HG02623 (cell line): ENCODE data around the gene ATP2B2.

Experiments
- ATAC-seq: cut with Tn5 transposase; IDR thresholded peaks from one replicate; pipeline ENCODE4 v1.9.1; 2021; ENCODE audit warnings: moderate library complexity; ENCODE audit not compliant: unreplicated experiment

ATP2B2 gene

DNA sequence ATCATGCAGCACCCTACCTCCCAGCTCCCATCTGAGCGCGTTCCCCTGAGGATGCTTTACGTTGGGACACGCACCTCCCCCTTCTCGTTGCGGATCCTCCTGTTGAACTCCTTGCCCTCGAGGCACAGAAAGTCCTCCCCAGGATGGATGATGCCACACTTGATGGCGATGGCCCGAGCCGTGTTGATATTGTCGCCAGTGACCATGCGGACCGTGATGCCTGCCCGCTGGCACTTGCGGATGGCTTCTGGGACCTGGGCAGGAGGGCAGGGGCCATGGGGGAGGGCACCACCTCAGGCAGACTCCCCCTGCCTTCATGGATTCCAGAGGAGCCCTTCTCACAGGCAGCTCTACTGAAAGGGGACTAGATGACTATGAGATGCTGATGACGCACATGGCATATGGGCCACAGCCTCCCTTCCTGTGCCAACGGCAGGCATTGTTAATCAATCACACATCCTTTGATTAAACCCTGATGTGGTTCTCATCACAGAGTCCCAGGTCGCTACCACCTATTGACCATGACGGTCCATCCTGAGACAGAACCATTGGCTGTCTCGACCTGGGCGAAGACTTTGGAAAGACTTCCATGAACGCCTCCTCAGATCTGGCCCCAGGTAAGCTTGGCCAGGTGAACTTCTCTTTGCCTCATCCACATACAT, 154.9 kb downstream of the ATP2B2 start:
- ATAC-seq = no peak

- ATAC-seq = no peak
These were observed 155.6 kb downstream of the ATP2B2 start for GRCh38 chr3:10349801-10350200.

GRCh38 chr3:10348404-10348721, 157.0 kb downstream of the ATP2B2 start:
- ATAC-seq = no peak

DNA sequence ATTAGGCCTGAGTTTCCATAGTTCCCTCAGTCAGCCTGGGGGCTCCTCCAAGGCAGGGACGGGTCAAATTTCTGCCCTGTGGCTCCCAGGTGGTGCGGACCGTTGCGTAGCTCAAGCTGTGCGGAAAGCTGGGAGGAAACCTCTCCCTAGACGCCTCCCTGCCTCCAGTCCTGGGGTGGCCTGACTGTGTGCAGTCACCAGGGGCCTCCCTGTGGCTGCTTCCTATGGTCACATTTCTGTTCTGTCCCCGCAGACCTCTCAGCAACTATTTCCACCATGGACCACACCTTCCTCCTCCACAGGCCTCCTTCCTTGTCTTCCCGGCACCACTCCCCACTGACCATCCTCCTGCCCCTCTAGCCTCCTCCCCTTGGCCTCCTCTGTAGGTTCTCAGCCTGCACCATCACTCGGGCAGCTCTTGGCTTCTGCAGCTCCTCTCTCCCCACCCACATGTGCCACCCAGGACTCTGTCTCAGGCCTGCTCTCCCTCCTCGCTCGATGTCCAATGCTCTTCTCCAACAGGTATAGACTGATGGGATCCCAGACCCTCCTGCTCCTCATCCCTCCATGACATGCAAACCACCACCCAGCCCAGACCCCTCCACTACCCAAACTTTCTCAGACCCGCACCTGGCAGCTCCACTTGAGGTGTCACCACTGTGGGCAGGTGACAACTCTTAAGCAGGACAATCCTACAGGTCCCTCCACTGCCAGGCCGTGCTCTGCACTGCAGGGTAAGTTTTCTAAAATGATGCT, 157.6 kb downstream of the ATP2B2 start:
- no peak for ATAC-seq

DNA sequence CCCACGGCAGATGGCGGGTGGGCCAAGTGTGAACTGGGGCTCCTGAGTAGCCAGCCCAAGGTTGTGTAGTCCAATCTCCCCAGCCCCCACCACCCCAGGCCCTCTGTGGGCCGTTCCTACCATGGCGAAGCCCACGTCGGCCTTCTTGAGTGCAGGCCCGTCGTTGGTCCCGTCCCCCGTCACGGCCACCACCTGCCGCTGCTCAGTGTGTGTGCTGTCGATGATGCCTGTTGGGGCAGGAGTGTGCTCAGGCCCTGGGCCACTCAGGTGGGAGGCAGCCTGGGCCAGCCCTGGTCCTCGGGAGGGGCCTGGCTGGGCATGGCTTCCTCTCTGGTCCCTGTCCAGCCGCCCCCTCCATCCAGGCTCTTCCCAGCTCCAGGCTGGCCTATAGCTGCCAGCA, 159.5 kb downstream of the ATP2B2 start:
- no peak for ATAC-seq

DNA sequence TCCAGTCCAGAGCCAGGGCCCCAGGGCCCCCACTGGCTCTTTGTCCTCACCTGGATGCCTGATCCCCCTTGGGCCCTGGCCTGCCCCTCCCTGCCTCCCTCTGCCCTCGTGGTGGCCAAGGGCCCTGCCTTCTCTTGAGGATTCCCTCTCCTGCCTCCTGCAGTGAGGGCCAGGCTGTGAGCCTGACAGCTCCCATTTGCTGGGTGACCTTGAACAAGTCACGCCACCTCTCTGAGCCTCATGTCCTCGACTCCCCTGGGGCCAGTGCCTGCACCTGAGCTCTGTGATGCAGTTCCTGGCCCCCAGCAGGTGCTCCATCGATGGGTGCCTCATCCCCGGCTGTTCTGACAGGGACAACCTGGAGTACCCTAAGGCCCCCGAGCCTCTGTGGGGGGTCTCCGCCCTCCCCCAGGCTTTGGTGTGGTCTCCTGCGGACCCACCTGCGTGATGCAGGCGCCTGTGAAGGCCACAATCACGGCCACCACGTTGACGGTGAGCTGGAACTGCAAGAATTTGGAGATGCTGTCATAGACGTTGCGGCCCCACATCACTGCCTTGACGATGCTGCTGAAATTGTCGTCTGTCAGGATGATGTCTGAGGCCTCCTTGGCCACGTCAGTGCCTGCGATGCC, 160.3 kb downstream of the ATP2B2 start:
- no peak for ATAC-seq

- no peak for ATAC-seq
These were observed 161.0 kb downstream of the ATP2B2 start for GRCh38 chr3:10344147-10344943.

GRCh38 chr3:10343526-10343925, 161.9 kb downstream of the ATP2B2 start:
- ATAC-seq = no peak

DNA sequence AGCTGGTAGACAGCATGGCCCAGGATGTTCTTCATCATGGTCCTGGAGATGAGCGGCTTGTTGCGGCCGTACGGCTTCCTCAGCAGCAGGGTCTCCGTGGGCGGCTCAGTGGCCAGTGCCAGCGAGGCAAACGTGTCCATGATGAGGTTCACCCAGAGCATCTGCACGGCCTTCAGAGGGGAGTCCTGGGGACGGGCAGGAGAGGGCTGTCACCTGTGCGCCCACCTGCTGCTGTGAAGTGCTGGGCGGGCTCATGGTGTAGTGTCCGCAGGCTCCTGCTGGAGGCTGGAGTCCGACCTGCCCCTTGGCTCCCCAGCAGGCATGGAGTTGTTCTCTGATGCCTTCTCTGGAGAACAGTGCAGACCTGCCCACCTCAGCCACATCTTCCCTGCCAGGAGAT, 162.6 kb downstream of the ATP2B2 start:
- no peak for ATAC-seq

DNA sequence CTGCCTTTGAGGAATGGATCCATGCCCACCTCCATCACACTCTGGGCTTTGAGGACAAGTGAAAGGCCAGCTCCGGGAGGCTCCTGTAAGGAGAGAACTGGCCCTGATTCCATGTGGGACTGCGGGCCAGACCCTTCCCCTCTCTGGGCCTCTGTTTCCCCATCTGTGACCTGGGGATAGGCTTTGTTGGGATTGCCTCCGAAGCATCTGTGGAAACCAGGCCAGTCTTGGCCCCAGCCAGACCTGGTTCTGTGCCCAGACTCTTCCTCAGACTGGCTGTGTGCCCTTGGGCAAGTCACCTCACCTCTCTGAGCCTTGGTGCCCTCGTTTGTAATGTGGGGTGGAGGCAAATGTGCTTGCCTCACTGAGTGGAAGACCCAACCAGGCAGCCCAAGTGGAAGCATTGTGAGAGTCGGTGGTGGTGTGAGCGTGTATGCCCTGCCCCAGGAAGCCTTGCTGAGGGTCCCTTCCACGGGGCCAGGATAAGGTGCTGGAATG, 163.4 kb downstream of the ATP2B2 start:
- no peak for ATAC-seq

- no peak for ATAC-seq
These were observed 164.9 kb downstream of the ATP2B2 start for GRCh38 chr3:10340476-10340875.

- ATAC-seq = no peak
These were observed 165.3 kb downstream of the ATP2B2 start for GRCh38 chr3:10340046-10340445.

- ATAC-seq = no peak
These were observed 165.9 kb downstream of the ATP2B2 start for GRCh38 chr3:10339376-10339955.

DNA sequence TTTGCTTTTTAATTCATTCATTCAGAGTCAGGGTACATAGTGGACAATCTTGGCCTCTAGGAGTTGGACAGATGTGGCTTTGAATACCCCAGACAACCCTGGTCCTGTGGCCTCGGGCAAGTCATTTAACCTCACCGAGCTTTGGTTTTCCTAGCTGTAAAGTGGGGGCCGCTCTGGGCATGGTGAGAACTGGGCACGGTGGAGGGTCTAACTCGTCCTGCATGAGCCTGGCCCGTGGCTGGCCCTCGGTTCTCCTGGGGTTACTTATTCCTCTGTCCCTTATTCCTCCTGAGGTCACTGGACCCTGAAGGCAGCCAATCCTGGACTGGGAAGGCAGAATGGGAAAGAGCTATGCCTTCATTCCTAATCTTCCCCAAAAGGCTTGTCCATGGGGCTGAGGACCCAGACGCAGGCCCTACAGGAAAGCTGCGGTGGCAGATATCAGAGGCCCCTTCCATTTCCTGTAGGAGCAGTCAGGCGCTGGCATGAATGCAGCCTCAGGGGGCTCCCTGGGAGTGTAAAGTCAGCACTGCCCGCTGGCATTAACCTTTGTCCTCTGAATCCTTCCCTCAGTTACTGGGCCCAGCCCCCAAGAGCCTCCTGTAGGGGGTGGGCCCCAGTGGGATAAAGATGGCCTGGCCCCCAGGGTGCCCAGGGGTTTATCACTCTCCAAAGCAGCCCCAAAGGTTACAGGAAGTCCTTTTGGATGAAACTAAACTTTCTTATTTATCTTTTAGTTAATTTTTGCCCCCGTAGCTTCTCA, 166.6 kb downstream of the ATP2B2 start:
- no peak for ATAC-seq

- no peak for ATAC-seq
These were observed 167.3 kb downstream of the ATP2B2 start for GRCh38 chr3:10338164-10338470.

DNA sequence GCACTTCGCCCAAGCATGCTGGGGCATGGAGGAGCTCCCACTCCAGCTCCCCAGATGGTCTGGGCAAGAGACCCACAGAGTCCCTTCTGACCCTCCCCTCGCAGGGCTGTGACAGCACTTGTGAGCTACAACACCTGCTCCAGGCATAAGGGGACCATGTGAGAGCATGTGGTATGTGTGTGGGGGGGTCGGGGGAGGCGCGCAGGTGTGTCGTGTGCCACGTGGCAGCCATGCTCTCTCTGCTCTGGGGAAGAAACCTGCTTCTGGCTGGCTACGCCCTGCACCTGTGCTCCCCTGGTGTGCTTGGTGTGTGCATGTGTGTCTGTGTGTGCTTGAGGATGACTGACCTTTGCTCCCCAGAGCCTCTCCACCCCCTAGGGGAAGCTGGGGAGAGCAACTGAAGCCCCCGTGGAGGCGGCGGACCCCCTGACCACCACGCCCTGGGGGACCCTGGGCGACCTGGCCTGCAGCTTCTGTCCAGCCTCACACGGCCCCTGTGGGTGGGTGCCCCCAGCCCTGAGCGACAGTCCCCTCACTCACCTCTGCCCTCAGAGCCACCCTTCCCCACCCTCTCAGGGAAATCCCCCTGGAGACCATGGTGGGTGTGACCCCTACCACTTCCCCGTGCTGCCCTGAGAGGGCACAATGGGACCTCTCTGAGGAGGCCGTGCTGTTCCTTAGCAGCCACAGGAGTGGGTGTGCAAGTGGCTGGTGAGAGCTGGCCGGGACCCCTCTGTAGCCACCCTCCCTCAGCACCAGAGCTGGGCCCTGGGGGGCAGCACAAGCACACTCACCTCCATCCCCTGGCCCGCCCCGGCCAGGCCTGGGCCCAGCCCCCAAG, 167.8 kb downstream of the ATP2B2 start:
- ATAC-seq = no peak

DNA sequence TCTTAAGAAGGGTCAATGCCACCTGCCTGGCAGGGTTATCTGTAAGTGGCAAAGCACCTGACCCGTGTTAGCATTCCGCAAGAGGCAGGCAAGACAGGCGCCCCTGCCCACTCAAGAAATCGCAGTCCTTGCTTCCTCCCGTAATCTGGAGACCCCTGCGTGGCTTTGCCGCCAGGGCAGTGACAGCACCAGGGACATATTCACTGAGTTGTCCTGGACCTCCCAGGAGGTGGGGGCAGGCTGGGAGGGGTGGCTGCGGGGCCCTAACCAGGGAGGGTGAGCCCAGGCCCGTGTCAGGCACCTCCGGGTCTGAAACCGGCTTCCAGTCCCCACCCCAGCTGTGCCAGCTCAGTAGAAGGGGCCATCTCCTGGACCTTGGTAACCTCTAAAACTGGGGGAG, 168.6 kb downstream of the ATP2B2 start:
- no peak for ATAC-seq

- ATAC-seq = no peak
These were observed 169.3 kb downstream of the ATP2B2 start for GRCh38 chr3:10335871-10336622.

DNA sequence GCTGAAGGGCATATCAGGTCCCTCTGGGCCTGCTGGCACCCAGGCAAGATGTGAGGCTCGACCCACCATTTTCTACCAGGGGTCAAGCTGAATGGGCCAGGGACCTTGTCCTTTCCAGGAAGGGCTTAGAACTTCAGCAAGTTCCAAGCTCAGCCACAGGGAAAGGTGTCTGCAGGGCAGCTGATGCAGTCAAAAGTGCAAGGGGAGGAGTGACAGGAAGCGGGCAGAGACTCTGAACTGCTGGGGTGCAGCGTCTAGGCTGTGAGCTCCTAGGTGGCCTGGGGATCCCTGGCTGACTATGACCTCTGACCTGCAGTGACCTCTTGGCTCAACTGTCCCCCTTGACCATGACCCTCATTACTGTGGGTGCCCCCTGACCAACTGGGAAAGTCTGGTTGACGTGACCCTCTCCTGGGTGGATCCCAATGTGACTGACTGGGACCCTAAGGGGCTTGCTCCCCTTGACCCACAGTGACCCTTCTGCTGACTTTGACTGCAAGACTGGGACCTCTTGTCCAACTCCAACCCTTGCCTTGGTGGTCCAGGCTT, 170.1 kb downstream of the ATP2B2 start:
- no peak for ATAC-seq
